HEK293 (cell line): Measurements from ENCODE around the gene UNC80.

Source experiments
- CTCF ChIA-PET: fragments of 350-600 bp; formaldehyde crosslinking; extraction: SDS; loops from one replicate; lab custom pipeline; 2021; ENCODE audit warnings: antibody characterized with exemption; lab: Yijun Ruan, JAX
- POLR2A ChIA-PET: fragments of 300-600 bp; formaldehyde crosslinking; extraction: SDS; loops from one replicate; lab custom pipeline; 2020; ENCODE audit warnings: antibody characterized with exemption, inconsistent platforms; lab: Yijun Ruan, JAX
- H3K27ac ChIP-seq: fragments of 200-500 bp; sonication (Bioruptor generic); 2 replicates; pipeline ENCODE4 v1.5.1; 2014; ENCODE audit warnings: low read depth, low read length, control low read depth, inconsistent platforms; ENCODE audit errors: extremely low read depth
- H3K36me3 ChIP-seq, 2 experiments: fragments of 200-500 bp in 1 of 2; sonication (Bioruptor generic) in 1 of 2; 1 replicate in 1 of 2; 2 replicates in 1 of 2; pipeline ENCODE4 v1.5.1; 2014 to 2017; ENCODE audit warnings: inconsistent platforms in 2 of 2, low read length in 2 of 2; ENCODE audit not compliant: control insufficient read depth in 2 of 2, insufficient read depth in 1 of 2
- H3K4me1 ChIP-seq: fragments of 200-500 bp; sonication (Bioruptor generic); 2 replicates; pipeline ENCODE4 v1.5.1; 2014; ENCODE audit warnings: mild to moderate bottlenecking, low read length, inconsistent platforms; ENCODE audit not compliant: control insufficient read depth, insufficient read depth
- H3K4me3 ChIP-seq: 2 replicates; pipeline ENCODE4 v1.5.1; 2011; ENCODE audit warnings: low read depth, mild to moderate bottlenecking, control low read depth, low read length, moderate library complexity
- H3K9me3 ChIP-seq: fragments of 200-500 bp; sonication (Bioruptor generic); 2 replicates; pipeline ENCODE4 v1.5.1; 2014; ENCODE audit warnings: low read depth, low read length, inconsistent platforms; ENCODE audit not compliant: control insufficient read depth, insufficient read depth
- HOXD13 ChIP-seq: sonication (generic); formaldehyde crosslinking; IDR thresholded peaks from 2 replicates; pipeline ENCODE4 v1.8.0; 2022; ENCODE audit warnings: missing genetic modification reagents, borderline replicate concordance
- MEIS1 ChIP-seq: sonication (generic); formaldehyde crosslinking; IDR thresholded peaks from 2 replicates; pipeline ENCODE4 v1.8.1; 2022; ENCODE audit warnings: missing genetic modification reagents, mild to moderate bottlenecking, borderline replicate concordance
- SCRT1 ChIP-seq: fragments of 450-650 bp; formaldehyde crosslinking; IDR thresholded peaks from 2 replicates; pipeline ENCODE4 v1.5.1; 2016; ENCODE audit warnings: missing biosample characterization, missing genetic modification characterization, borderline replicate concordance
- SETDB1 ChIP-seq: IDR thresholded peaks from one replicate; pipeline ENCODE4 v1.6.1; 2017; ENCODE audit warnings: mild to moderate bottlenecking, low read length, moderate library complexity, mixed read lengths; ENCODE audit not compliant: insufficient read length
- ZBTB26 ChIP-seq: fragments of 450-650 bp; formaldehyde crosslinking; optimal IDR thresholded peaks from 2 replicates; pipeline ENCODE3; 2016; ENCODE audit warnings: missing biosample characterization, mild to moderate bottlenecking, missing genetic modification characterization
- ZBTB48 ChIP-seq: fragments of 450-650 bp; formaldehyde crosslinking; IDR thresholded peaks from 2 replicates; pipeline ENCODE4 v1.5.1; 2016; ENCODE audit warnings: missing biosample characterization, missing genetic modification characterization
- ZBTB6 ChIP-seq: fragments of 450-650 bp; formaldehyde crosslinking; IDR thresholded peaks from 2 replicates; pipeline ENCODE4 v1.5.1; 2017; ENCODE audit warnings: missing biosample characterization, missing genetic modification characterization
- ZNF10 ChIP-seq: fragments of 450-650 bp; formaldehyde crosslinking; IDR thresholded peaks from 2 replicates; pipeline ENCODE4 v1.5.1; 2017; ENCODE audit warnings: missing biosample characterization, missing genetic modification characterization
- ZNF138 ChIP-seq: fragments of 450-650 bp; formaldehyde crosslinking; IDR thresholded peaks from 2 replicates; pipeline ENCODE4 v1.5.1; 2016; ENCODE audit warnings: missing biosample characterization, missing genetic modification characterization, borderline replicate concordance
- ZNF239 ChIP-seq: fragments of 450-650 bp; formaldehyde crosslinking; IDR thresholded peaks from 2 replicates; pipeline ENCODE4 v1.5.1; 2016; ENCODE audit warnings: missing biosample characterization, missing genetic modification characterization
- ZNF266 ChIP-seq: fragments of 450-650 bp; formaldehyde crosslinking; IDR thresholded peaks from 2 replicates; pipeline ENCODE4 v1.5.1; 2016; ENCODE audit warnings: missing biosample characterization, missing genetic modification characterization, low read depth
- ZNF335 ChIP-seq: fragments of 450-650 bp; formaldehyde crosslinking; conservative IDR thresholded peaks from 2 replicates; pipeline ENCODE4 v1.5.1; 2016; ENCODE audit warnings: missing biosample characterization, missing genetic modification characterization
- ZNF423 ChIP-seq: fragments of 450-650 bp; formaldehyde crosslinking; IDR thresholded peaks from 2 replicates; pipeline ENCODE4 v1.5.1; 2016; ENCODE audit warnings: missing biosample characterization, missing genetic modification characterization
- ZNF529 ChIP-seq: fragments of 450-650 bp; formaldehyde crosslinking; IDR thresholded peaks from 2 replicates; pipeline ENCODE4 v1.5.1; 2017; ENCODE audit warnings: missing genetic modification characterization, missing biosample characterization; ENCODE audit not compliant: insufficient replicate concordance
- ZNF544 ChIP-seq: fragments of 450-650 bp; formaldehyde crosslinking; IDR thresholded peaks from 2 replicates; pipeline ENCODE4 v1.5.0; 2017; ENCODE audit warnings: missing biosample characterization, missing genetic modification characterization
- ZNF548 ChIP-seq: fragments of 450-650 bp; formaldehyde crosslinking; IDR thresholded peaks from 2 replicates; pipeline ENCODE4 v1.5.1; 2016; ENCODE audit warnings: missing biosample characterization, missing genetic modification characterization
- ZNF623 ChIP-seq: fragments of 450-650 bp; formaldehyde crosslinking; IDR thresholded peaks from 2 replicates; pipeline ENCODE4 v1.5.1; 2016; ENCODE audit warnings: missing biosample characterization, missing genetic modification characterization
- ZNF654 ChIP-seq: fragments of 450-650 bp; formaldehyde crosslinking; IDR thresholded peaks from 2 replicates; pipeline ENCODE4 v1.5.1; 2016; ENCODE audit warnings: low read depth, missing biosample characterization, missing genetic modification characterization
- ZNF664 ChIP-seq: fragments of 450-650 bp; formaldehyde crosslinking; IDR thresholded peaks from 2 replicates; pipeline ENCODE4 v1.5.1; 2016; ENCODE audit warnings: missing biosample characterization, missing genetic modification characterization
- ZNF677 ChIP-seq: fragments of 450-650 bp; IDR thresholded peaks from 2 replicates; pipeline ENCODE4 v1.5.0; 2018; ENCODE audit warnings: missing biosample characterization, mild to moderate bottlenecking, missing genetic modification characterization, moderate library complexity
- ZNF768 ChIP-seq: fragments of 450-650 bp; formaldehyde crosslinking; IDR thresholded peaks from 2 replicates; pipeline ENCODE4 v1.5.1; 2018; ENCODE audit warnings: missing biosample characterization, mild to moderate bottlenecking, missing genetic modification characterization
- ZNF785 ChIP-seq: fragments of 450-650 bp; formaldehyde crosslinking; IDR thresholded peaks from 2 replicates; pipeline ENCODE4 v1.5.1; 2016; ENCODE audit warnings: missing biosample characterization, missing genetic modification characterization
- TF ChIP-seq, protein P1 (sequence below): fragments of 450-650 bp; formaldehyde crosslinking; IDR thresholded peaks from 2 replicates; pipeline ENCODE4 v1.5.1; 2016; ENCODE audit warnings: missing biosample characterization, missing genetic modification characterization
- TF ChIP-seq, protein P2 (sequence below): fragments of 450-650 bp; formaldehyde crosslinking; IDR thresholded peaks from 2 replicates; pipeline ENCODE4 v1.5.1; 2016; ENCODE audit warnings: missing biosample characterization, missing genetic modification characterization, low read depth

The UNC80 gene

DNA sequence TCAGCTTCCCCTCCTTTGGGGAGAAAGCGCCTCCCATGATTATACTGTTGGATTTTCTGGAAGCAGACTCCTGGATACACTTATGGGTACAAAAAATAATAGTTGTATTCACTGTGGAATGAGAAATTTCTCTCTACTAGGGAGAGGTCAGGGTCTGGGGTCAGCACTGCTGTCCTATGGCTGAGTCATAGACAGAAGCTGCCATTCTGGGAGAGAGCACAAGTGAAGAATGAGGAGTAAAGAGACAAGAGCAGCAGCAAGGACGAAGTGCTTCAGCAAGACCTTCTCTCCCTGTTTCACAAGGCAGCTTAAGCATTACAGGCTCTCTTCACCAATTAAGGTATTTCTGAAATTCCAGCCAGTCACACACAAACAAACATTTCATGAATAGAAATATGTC lies 10.1 kb upstream of the UNC80 start:
- H3K9me3 ChIP-seq = no peaks in the 10 kb centered on the region
- H3K36me3 ChIP-seq = no peaks in the 10 kb centered on the region
- no peak overlapping the region for H3K27ac ChIP-seq
- H3K4me3 ChIP-seq = no peak overlapping the region
- ChIA-PET POLR2A (no interaction called here), CTCF (no interaction called here)
- no peaks in the 10 kb centered on the region for H3K4me1 ChIP-seq
- no peak for TF ChIP-seq ZNF623 (tag by site-specific recombination)
- no peak for TF ChIP-seq SCRT1
- TF ChIP-seq HOXD13 (CRISPR knock-in tag) = no peak
- no peak for TF ChIP-seq ZNF529
- no peak for TF ChIP-seq ZBTB6 (tag by site-specific recombination)
- TF ChIP-seq ZNF266 (tag by site-specific recombination) = no peak
- TF ChIP-seq, all 188 proteins: peak for 0

GRCh38 chr2:209762563-209762962 lies 9.1 kb upstream of the UNC80 start:
- Histone ChIP-seq H3K4me3 (no peak overlapping the region), H3K36me3 (no peaks in the 10 kb centered on the region), H3K4me1 (no peaks in the 10 kb centered on the region), H3K27ac (no peak overlapping the region), H3K9me3 (no peaks in the 10 kb centered on the region)
- ChIA-PET POLR2A (no interaction called here), CTCF (no interaction called here)
- TF ChIP-seq ZNF239 (tag by site-specific recombination) = no peak
- TF ChIP-seq ZNF677 (tag by site-specific recombination) = no peak
- no peak for TF ChIP-seq ZNF423 (tag by site-specific recombination)
- TF ChIP-seq ZNF138 (tag by site-specific recombination) = no peak
- TF ChIP-seq ZNF768 (tag by site-specific recombination) = no peak
- TF ChIP-seq SETDB1 = no peak
- no peak for TF ChIP-seq ZNF664 (tag by site-specific recombination)
- TF ChIP-seq, protein P1, sequence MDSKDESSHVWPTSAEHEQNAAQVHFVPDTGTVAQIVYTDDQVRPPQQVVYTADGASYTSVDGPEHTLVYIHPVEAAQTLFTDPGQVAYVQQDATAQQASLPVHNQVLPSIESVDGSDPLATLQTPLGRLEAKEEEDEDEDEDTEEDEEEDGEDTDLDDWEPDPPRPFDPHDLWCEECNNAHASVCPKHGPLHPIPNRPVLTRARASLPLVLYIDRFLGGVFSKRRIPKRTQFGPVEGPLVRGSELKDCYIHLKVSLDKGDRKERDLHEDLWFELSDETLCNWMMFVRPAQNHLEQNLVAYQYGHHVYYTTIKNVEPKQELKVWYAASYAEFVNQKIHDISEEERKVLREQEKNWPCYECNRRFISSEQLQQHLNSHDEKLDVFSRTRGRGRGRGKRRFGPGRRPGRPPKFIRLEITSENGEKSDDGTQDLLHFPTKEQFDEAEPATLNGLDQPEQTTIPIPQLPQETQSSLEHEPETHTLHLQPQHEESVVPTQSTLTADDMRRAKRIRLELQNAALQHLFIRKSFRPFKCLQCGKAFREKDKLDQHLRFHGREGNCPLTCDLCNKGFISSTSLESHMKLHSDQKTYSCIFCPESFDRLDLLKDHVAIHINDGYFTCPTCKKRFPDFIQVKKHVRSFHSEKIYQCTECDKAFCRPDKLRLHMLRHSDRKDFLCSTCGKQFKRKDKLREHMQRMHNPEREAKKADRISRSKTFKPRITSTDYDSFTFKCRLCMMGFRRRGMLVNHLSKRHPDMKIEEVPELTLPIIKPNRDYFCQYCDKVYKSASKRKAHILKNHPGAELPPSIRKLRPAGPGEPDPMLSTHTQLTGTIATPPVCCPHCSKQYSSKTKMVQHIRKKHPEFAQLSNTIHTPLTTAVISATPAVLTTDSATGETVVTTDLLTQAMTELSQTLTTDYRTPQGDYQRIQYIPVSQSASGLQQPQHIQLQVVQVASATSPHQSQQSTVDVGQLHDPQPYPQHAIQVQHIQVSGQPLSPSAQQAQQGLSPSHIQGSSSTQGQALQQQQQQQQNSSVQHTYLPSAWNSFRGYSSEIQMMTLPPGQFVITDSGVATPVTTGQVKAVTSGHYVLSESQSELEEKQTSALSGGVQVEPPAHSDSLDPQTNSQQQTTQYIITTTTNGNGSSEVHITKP (tag by site-specific recombination) = no peak
- TF ChIP-seq, protein P2, sequence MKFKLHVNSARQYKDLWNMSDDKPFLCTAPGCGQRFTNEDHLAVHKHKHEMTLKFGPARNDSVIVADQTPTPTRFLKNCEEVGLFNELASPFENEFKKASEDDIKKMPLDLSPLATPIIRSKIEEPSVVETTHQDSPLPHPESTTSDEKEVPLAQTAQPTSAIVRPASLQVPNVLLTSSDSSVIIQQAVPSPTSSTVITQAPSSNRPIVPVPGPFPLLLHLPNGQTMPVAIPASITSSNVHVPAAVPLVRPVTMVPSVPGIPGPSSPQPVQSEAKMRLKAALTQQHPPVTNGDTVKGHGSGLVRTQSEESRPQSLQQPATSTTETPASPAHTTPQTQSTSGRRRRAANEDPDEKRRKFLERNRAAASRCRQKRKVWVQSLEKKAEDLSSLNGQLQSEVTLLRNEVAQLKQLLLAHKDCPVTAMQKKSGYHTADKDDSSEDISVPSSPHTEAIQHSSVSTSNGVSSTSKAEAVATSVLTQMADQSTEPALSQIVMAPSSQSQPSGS (tag by site-specific recombination) = no peak
- no peak for TF ChIP-seq ZNF654

GRCh38 chr2:209763106-209763505 lies 8.5 kb upstream of the UNC80 start:
- CTCF ChIA-PET = no interaction called here
- POLR2A ChIA-PET = no interaction called here
- Histone ChIP-seq H3K9me3 (no peaks in the 10 kb centered on the region), H3K36me3 (no peaks in the 10 kb centered on the region), H3K4me1 (no peaks in the 10 kb centered on the region), H3K27ac (no peak overlapping the region), H3K4me3 (no peak overlapping the region)
- TF ChIP-seq ZNF623 (tag by site-specific recombination) = no peak
- no peak for TF ChIP-seq ZNF266 (tag by site-specific recombination)
- TF ChIP-seq ZNF548 (tag by site-specific recombination) = no peak
- TF ChIP-seq ZNF544 (tag by site-specific recombination) = no peak
- no peak for TF ChIP-seq ZNF335 (tag by site-specific recombination)
- no peak for TF ChIP-seq ZBTB48 (tag by site-specific recombination)
- TF ChIP-seq ZNF10 (tag by site-specific recombination) = no peak
- no peak for TF ChIP-seq MEIS1
- no peak for TF ChIP-seq ZBTB26 (tag by site-specific recombination)
- no peak for TF ChIP-seq ZNF785
- TF ChIP-seq ZBTB6 (tag by site-specific recombination) = no peak
